Measurements from ENCODE around the gene HNRNPK. TPM values are rescaled to one million over a fixed set of nuclear protein-coding genes. Genes with fewer than 3 reads are reported as not detected.

The HNRNPK gene
- total and polyA plus RNA-seq, 2 of the 13 experiments (the other 11 are each of a cell fraction or from before 2014, with no cell fraction given) = 321 to 712 TPM

DNA sequence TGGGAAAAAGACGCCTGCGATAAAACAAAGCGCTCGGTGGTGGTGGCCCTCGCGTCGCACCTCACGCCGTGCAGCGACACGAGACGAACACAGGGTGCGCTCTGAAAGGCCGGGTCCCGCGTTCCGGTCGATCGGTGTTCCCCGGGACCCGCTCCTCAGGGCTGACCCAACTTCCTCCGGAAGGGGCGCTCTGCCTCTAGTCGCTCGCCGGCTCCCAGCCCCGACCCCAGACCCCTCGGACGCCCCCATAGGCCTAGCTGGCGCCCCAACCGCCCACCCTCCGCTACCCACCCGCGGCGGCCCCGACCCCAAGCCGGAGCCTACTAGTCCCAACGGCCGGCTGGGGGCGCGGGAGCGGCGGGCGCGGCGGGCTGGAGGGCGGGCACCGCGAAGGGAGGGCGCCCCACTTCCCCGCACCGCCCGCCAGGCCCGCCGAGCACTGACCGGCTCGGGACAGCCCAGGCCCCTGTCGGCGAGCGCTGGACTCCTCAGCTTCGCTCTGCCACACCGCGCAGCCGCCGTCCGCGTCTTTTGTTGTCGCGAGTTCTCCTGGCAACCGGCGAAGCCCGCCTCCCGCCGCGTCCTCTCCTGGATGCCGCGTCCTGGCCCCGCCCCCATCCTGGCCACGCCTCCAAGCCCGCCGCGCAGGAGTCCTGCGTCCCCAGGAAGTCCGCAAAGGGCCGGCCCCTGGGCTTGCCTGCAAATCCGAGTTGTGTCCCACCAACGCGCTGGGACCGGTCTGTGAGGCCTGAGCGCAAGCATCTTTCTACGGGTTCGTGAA, 58.9 kb downstream of the HNRNPK start, which contains the start of gene KIF27 (continued):
- TF ChIP-seq, protein P1, sequence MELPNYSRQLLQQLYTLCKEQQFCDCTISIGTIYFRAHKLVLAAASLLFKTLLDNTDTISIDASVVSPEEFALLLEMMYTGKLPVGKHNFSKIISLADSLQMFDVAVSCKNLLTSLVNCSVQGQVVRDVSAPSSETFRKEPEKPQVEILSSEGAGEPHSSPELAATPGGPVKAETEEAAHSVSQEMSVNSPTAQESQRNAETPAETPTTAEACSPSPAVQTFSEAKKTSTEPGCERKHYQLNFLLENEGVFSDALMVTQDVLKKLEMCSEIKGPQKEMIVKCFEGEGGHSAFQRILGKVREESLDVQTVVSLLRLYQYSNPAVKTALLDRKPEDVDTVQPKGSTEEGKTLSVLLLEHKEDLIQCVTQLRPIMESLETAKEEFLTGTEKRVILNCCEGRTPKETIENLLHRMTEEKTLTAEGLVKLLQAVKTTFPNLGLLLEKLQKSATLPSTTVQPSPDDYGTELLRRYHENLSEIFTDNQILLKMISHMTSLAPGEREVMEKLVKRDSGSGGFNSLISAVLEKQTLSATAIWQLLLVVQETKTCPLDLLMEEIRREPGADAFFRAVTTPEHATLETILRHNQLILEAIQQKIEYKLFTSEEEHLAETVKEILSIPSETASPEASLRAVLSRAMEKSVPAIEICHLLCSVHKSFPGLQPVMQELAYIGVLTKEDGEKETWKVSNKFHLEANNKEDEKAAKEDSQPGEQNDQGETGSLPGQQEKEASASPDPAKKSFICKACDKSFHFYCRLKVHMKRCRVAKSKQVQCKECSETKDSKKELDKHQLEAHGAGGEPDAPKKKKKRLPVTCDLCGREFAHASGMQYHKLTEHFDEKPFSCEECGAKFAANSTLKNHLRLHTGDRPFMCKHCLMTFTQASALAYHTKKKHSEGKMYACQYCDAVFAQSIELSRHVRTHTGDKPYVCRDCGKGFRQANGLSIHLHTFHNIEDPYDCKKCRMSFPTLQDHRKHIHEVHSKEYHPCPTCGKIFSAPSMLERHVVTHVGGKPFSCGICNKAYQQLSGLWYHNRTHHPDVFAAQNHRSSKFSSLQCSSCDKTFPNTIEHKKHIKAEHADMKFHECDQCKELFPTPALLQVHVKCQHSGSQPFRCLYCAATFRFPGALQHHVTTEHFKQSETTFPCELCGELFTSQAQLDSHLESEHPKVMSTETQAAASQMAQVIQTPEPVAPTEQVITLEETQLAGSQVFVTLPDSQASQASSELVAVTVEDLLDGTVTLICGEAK (IDR thresholded peaks at IDR 0.05) = 0 out of 2 replicates have a peak, but pooled peaks have one; percentile 10
- TF ChIP-seq, protein P1 (CRISPR knock-in tag; IDR thresholded peaks at IDR 0.05) = peak; percentile 38; the same call in 1 of the 2 replicates
- TF ChIP-seq, protein P2, sequence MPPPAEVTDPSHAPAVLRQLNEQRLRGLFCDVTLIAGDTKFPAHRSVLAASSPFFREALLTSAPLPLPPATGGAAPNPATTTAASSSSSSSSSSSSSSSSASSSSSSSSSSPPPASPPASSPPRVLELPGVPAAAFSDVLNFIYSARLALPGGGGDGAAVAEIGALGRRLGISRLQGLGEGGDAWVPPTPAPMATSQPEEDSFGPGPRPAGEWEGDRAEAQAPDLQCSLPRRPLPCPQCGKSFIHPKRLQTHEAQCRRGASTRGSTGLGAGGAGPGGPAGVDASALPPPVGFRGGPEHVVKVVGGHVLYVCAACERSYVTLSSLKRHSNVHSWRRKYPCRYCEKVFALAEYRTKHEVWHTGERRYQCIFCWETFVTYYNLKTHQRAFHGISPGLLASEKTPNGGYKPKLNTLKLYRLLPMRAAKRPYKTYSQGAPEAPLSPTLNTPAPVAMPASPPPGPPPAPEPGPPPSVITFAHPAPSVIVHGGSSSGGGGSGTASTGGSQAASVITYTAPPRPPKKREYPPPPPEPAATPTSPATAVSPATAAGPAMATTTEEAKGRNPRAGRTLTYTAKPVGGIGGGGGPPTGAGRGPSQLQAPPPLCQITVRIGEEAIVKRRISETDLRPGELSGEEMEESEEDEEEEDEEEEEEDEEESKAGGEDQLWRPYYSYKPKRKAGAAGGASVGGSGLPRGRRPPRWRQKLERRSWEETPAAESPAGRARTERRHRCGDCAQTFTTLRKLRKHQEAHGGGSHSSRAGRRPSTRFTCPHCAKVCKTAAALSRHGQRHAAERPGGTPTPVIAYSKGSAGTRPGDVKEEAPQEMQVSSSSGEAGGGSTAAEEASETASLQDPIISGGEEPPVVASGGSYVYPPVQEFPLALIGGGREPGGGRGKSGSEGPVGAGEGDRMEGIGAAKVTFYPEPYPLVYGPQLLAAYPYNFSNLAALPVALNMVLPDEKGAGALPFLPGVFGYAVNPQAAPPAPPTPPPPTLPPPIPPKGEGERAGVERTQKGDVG (CRISPR knock-in tag; IDR thresholded peaks at IDR 0.05; ENCODE audit: borderline replicate concordance) = 0 out of 2 replicates have a peak, but pooled peaks have one; percentile 18
- TF ChIP-seq ZNF446 (CRISPR knock-in tag; IDR thresholded peaks at IDR 0.05) = peak; percentile 70; the same call in 1 of the 2 replicates
- TF ChIP-seq, protein P3, sequence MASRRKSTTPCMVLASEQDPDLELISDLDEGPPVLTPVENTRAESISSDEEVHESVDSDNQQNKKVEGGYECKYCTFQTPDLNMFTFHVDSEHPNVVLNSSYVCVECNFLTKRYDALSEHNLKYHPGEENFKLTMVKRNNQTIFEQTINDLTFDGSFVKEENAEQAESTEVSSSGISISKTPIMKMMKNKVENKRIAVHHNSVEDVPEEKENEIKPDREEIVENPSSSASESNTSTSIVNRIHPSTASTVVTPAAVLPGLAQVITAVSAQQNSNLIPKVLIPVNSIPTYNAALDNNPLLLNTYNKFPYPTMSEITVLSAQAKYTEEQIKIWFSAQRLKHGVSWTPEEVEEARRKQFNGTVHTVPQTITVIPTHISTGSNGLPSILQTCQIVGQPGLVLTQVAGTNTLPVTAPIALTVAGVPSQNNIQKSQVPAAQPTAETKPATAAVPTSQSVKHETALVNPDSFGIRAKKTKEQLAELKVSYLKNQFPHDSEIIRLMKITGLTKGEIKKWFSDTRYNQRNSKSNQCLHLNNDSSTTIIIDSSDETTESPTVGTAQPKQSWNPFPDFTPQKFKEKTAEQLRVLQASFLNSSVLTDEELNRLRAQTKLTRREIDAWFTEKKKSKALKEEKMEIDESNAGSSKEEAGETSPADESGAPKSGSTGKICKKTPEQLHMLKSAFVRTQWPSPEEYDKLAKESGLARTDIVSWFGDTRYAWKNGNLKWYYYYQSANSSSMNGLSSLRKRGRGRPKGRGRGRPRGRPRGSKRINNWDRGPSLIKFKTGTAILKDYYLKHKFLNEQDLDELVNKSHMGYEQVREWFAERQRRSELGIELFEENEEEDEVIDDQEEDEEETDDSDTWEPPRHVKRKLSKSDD (CRISPR knock-in tag; IDR thresholded peaks at IDR 0.05; ENCODE audit: low read depth) = peak; percentile 56; the same call in 1 of the 2 replicates
- TF ChIP-seq ZNF724P (CRISPR knock-in tag; IDR thresholded peaks at IDR 0.05; ENCODE audit: borderline replicate concordance) = 0 out of 2 replicates have a peak, but pooled peaks have one; percentile 73
- TF ChIP-seq YEATS4 (CRISPR knock-in tag; IDR thresholded peaks at IDR 0.05; ENCODE audit: borderline replicate concordance) = no peak
- TF ChIP-seq AHR (CRISPR knock-in tag; IDR thresholded peaks at IDR 0.05) = peak; percentile 73; the same call in 1 of the 2 replicates
- TF ChIP-seq ZNF562 (CRISPR knock-in tag; IDR thresholded peaks at IDR 0.05; ENCODE audit: borderline replicate concordance) = no peak
- TF ChIP-seq EEA1 (CRISPR knock-in tag; IDR thresholded peaks at IDR 0.05; ENCODE audit: borderline replicate concordance) = 0 out of 2 replicates have a peak, but pooled peaks have one; percentile 62
- no peak; the same call in 1 of the 2 replicates for TF ChIP-seq BRD4 (CRISPR knock-in tag; IDR thresholded peaks at IDR 0.05)
- TF ChIP-seq, protein P4, sequence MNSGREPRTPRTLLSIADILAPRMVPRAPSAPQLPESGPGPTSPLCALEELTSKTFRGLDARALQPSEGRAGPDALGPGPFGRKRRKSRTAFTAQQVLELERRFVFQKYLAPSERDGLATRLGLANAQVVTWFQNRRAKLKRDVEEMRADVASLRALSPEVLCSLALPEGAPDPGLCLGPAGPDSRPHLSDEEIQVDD (CRISPR knock-in tag; IDR thresholded peaks at IDR 0.05; ENCODE audit: borderline replicate concordance) = peak; percentile 75; the same call in 1 of the 2 replicates

All from HepG2 (cell line).